Activated B cell treated with CpG ODN at 0.5 μM for 24 hours (primary cell): ENCODE measurements around the gene MXRA7. TPM values are rescaled to one million over a fixed set of nuclear protein-coding genes. Genes with fewer than 3 reads are reported as not detected.

Experiments used
- ATAC-seq: fragments of 200-7000 bp; cut with Tn5 transposase; one replicate; pipeline ENCODE4 v1.10.0; 2021; ENCODE audit warnings: low read depth, mild to moderate bottlenecking, moderate library complexity
- CTCF ChIA-PET: fragments of 350-600 bp; sonication (Branson Sonifier 250); formaldehyde crosslinking; loops from one replicate; lab custom pipeline; 2021; ENCODE audit warnings: antibody characterized with exemption; lab: Charles Lee
- POLR2A ChIA-PET: fragments of 350-600 bp; sonication (Branson Sonifier 250); formaldehyde crosslinking; loops from one replicate; lab custom pipeline; 2021; ENCODE audit warnings: antibody characterized with exemption; lab: Charles Lee
- DNase-seq: peaks from one replicate; pipeline ENCODE4 v3.0.0; 2022
- H3K27ac Mint-ChIP-seq: one replicate; pipeline ENCODE4 v1.8.0; 2020; ENCODE audit warnings: mixed read lengths
- H3K27me3 Mint-ChIP-seq: one replicate; pipeline ENCODE4 v1.8.0; 2021; ENCODE audit warnings: mixed read lengths
- H3K36me3 Mint-ChIP-seq: one replicate; pipeline ENCODE4 v1.8.0; 2021; ENCODE audit warnings: low read depth, mixed read lengths
- H3K4me1 Mint-ChIP-seq: one replicate; pipeline ENCODE4 v1.8.0; 2021; ENCODE audit warnings: mixed read lengths
- H3K4me3 Mint-ChIP-seq: one replicate; pipeline ENCODE4 v1.8.0; 2020; ENCODE audit warnings: mild to moderate bottlenecking, mixed read lengths
- H3K9me3 Mint-ChIP-seq: one replicate; pipeline ENCODE4 v1.8.0; 2020; ENCODE audit warnings: mixed read lengths
- CTCF ChIP-seq: fragments of 200-600 bp; IDR thresholded peaks from one replicate; pipeline ENCODE4 v1.8.0; 2022; ENCODE audit warnings: antibody characterized with exemption, mild to moderate bottlenecking
- intact Hi-C: fragments of 100-400 bp; cut with micrococcal nuclease; formaldehyde crosslinking; loops from one replicate; pipeline ENCODE4 v1.15.1; 2024
- total RNA-seq: library from RNA; stranded (reverse); gene quantifications from 2 replicates; pipeline ENCODE4 v1.2.3, GENCODE V29; 2022

The MXRA7 gene
- total RNA-seq, 1 donor from 2014 or later: 13.5 TPM

GRCh38 chr17:76681222-76682137 is 29.3 kb downstream of the MXRA7 start:
- DNase-seq (peak; percentile 31), ATAC-seq (peak; percentile 69)
- intact Hi-C loops: no loop called here
- H3K27ac Mint-ChIP-seq: no peak overlapping the region
- no peaks in the 10 kb centered on the region for H3K27me3 Mint-ChIP-seq
- TF ChIP-seq CTCF: no peak
- no peaks in the 10 kb centered on the region for H3K9me3 Mint-ChIP-seq
- H3K36me3 Mint-ChIP-seq: peaks cover 2% of the 10 kb centered on the region
- ChIA-PET CTCF (interaction anchor here (0.6 to 2.1 kb wide), 11 partner anchors 9 to 377 kb away, joined by 3 to 8 read pairs (median 3); no protein-coding TSS in a partner anchor), POLR2A (interaction anchor here (0.5 to 1.3 kb wide), 3 partner anchors 10 to 733 kb away, joined by 3 to 6 read pairs (median 4); no protein-coding TSS in a partner anchor)
- H3K4me1 Mint-ChIP-seq: no peaks in the 10 kb centered on the region
- H3K4me3 Mint-ChIP-seq: no peak overlapping the region

GRCh38 chr17:76679239-76679638 is 31.5 kb downstream of the MXRA7 start:
- no peaks in the 10 kb centered on the region for H3K4me1 Mint-ChIP-seq
- H3K27ac Mint-ChIP-seq: no peak overlapping the region
- no peak overlapping the region for H3K4me3 Mint-ChIP-seq
- H3K36me3 Mint-ChIP-seq: peaks cover 2% of the 10 kb centered on the region
- POLR2A ChIA-PET: interaction anchor here (0.7 kb wide), 1 partner anchor 190 kb away, joined by 4 read pairs; no protein-coding TSS in a partner anchor
- TF ChIP-seq CTCF: no peak
- intact Hi-C loops: no loop called here
- H3K9me3 Mint-ChIP-seq: no peaks in the 10 kb centered on the region
- DNase-seq (no peak), ATAC-seq (no peak)
- H3K27me3 Mint-ChIP-seq: no peaks in the 10 kb centered on the region
- CTCF ChIA-PET: no interaction called here

- no peak for DNase-seq
- intact Hi-C loops: no loop called here
- POLR2A ChIA-PET: no interaction called here
These were observed 32.4 kb downstream of the MXRA7 start for GRCh38 chr17:76678330-76678729.

GRCh38 chr17:76677406-76677805 is 33.4 kb downstream of the MXRA7 start:
- TF ChIP-seq CTCF: no peak
- Mint-ChIP-seq H3K9me3 (no peaks in the 10 kb centered on the region), H3K27me3 (no peaks in the 10 kb centered on the region), H3K27ac (no peak overlapping the region), H3K36me3 (peaks cover 2% of the 10 kb centered on the region), H3K4me3 (no peak overlapping the region), H3K4me1 (peaks cover 3% of the 10 kb centered on the region)
- DNase-seq (no peak), ATAC-seq (no peak)
- CTCF ChIA-PET: interaction anchor here (1.4 kb wide), 1 partner anchor 12 kb away, joined by 3 read pairs; no protein-coding TSS in a partner anchor
- POLR2A ChIA-PET: no interaction called here
- intact Hi-C loops: no loop called here

More at GRCh38 chr17:76678330-76678729, 32.4 kb downstream of the MXRA7 start:
- no peak for ATAC-seq
- no peaks in the 10 kb centered on the region for H3K4me1 Mint-ChIP-seq
- H3K27ac Mint-ChIP-seq: no peak overlapping the region
- H3K4me3 Mint-ChIP-seq: no peak overlapping the region
- no peak for TF ChIP-seq CTCF
- CTCF ChIA-PET: no interaction called here
- H3K9me3 Mint-ChIP-seq: no peaks in the 10 kb centered on the region
- peaks cover 2% of the 10 kb centered on the region for H3K36me3 Mint-ChIP-seq
- no peaks in the 10 kb centered on the region for H3K27me3 Mint-ChIP-seq

GRCh38 chr17:76676629-76677028 is 34.1 kb downstream of the MXRA7 start:
- Mint-ChIP-seq H3K9me3 (no peaks in the 10 kb centered on the region), H3K27ac (no peak overlapping the region), H3K4me1 (peaks cover 10% of the 10 kb centered on the region), H3K27me3 (no peaks in the 10 kb centered on the region), H3K4me3 (no peak overlapping the region), H3K36me3 (peaks cover 4% of the 10 kb centered on the region)
- ATAC-seq (no peak), DNase-seq (no peak)
- no peak for TF ChIP-seq CTCF
- CTCF ChIA-PET: interaction anchor here (1.4 kb wide), 1 partner anchor 11 kb away, joined by 3 read pairs; no protein-coding TSS in a partner anchor
- intact Hi-C loops: no loop called here
- POLR2A ChIA-PET: interaction anchor here (0.5 kb wide), 1 partner anchor 95 kb away, joined by 6 read pairs; no protein-coding TSS in a partner anchor
